Epithelial cell of prostate (primary cell): Measurements from ENCODE around the gene UBL3.

Source experiments
- DNase-seq: peaks from one replicate; pipeline ENCODE4 v3.0.0-alpha.2; 2011; ENCODE audit warnings: low read depth, low spot score
- H3K27ac ChIP-seq: fragments of 450-650 bp; 2 replicates; pipeline ENCODE4 v1.5.1; 2017; ENCODE audit warnings: mild to moderate bottlenecking

Gene UBL3

DNA sequence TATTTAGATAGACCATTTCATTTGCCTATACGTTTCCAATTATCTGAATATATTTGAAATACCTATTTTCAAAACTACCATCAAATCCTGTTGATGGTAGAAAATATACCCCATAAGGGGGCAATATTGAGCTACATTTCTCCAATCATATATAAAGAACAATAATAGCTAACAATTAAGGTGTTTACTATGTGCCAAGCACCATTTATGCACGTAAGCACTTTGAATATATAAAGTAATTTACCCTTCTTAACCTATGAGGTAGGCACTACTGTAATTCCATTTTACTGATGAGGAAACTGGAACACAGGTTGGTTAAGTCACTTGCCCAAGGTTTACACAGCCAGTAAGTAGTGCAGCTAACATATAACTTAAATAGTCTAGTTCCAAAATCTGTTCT, 79.2 kb downstream of the UBL3 start:
- DNase-seq = no peak
- H3K27ac ChIP-seq = no peak overlapping the region

- no peak for DNase-seq
These were observed 83.4 kb downstream of the UBL3 start for GRCh38 chr13:29767006-29767405.

GRCh38 chr13:29763436-29764180, 86.8 kb downstream of the UBL3 start:
- no peak for DNase-seq
- peak overlapping the region; percentile 29 for H3K27ac ChIP-seq

More at GRCh38 chr13:29767006-29767405, 83.4 kb downstream of the UBL3 start:
- H3K27ac ChIP-seq = no peak overlapping the region

DNA sequence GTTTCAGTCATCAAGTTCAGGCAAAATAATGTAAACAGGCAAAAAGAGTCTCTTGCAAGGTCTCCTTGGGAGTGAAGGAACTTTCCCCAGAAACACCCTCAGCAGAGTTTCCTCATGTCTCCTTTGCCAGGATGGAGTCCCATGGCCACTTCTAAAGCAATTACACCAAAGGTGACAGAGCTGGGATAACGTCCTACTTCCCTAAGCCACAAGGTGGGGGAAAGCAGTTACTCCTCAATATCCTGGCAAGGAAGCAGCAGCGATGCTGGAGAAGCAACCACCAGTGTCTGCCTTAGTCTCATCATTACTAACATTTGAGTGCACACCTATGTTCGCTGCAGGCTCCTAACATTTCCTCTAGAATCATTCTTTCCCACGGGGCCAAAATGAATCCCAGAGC, 88.6 kb downstream of the UBL3 start:
- no peak for DNase-seq
- no peak overlapping the region for H3K27ac ChIP-seq

GRCh38 chr13:29761160-29761559, 89.3 kb downstream of the UBL3 start:
- no peak overlapping the region for H3K27ac ChIP-seq
- DNase-seq = no peak

DNA sequence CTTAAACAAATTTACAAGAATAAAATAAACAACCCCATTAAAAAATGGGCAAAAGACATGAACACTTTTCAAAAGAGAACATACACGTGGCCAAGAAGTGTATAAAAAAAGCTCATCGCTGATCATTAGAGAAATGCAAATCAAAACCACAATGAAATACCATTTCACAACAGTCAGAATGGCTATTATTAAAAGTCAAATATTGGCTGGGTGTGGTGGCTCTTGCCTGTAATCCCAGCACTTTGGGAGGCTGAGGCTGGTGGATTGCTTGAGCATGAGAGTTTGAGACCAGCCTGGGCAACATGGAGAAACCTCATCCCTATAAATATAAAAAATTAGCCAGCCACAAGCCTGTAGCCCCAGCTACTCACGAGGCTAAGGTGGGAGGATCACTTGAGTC, 89.9 kb downstream of the UBL3 start:
- H3K27ac ChIP-seq = no peak overlapping the region
- DNase-seq = no peak

- no peak for DNase-seq
- H3K27ac ChIP-seq = no peak overlapping the region
These were observed 91.8 kb downstream of the UBL3 start for GRCh38 chr13:29758531-29759114.

DNA sequence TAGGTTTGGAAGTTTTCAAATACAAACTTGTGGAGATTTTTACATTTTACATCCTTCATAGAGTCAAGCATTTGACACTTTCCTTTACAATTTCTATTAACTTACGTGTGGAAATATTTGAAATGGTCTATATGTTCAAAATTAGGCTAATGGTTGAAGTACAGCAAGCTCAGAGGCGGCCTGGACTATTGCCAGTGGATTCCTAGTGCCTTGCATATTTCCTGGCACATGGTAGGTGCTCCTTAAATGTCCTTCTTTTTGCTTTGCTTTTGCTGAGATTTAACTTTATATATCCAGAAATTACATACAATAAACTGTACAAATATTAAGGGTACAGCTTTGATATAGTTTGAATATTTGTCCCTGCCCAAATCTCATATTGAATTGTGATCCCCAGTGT, 93.9 kb downstream of the UBL3 start:
- no peak overlapping the region for H3K27ac ChIP-seq
- no peak for DNase-seq

DNA sequence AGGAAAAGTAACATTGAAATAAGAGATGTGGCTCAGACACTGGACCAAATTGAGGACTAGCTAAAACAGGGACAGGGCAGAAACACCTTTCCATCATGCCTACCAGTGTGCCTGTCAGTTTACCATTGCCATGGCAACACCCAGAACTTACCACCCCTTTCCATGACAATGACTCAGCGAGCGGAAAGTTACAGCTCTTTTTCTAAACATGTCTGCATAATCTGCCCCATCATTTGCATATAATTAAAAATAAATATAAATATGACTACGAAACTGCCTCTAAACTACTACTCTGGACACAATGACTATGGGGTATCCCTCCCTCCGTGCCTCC, 96.0 kb downstream of the UBL3 start:
- no peak overlapping the region for H3K27ac ChIP-seq
- no peak for DNase-seq

DNA sequence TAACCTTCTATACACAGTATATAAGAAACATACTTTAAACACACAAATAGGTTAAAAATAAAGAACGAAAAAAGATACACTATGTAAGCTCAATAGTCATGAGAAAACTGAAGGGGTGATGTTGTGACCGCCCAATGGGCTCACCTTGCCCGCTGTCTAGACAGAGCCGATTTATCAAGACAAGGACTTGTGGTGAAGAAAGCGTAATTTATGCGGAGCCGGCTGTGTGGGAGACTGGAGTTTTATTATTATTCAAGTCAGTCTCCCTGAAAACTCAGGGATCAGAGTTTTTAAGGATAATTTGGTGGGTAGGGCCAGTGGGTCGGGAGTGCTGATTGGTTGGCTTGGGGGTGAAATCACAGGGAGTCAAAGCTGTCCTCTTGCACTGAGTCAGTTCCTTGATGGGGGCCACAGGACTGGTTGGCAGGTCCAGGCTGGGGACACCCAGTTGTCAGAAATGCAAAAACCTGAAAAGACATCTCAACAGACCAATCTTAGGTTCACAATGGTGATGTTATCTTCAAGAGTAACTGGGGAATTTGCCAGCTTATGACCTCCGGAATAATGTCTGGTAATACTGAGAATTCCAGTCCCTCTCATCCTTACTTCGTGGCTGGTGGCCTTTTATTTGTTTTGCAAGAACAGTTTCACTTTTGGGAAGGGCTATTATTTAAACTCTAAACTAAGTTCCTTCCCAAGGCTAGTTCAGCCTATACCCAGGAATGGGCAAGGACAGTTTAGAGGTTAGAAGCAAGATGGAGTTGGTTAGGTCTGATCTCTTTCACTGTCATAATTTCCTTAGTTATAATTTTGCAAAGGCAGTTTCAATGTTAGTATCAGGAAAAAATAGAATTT, 96.6 kb downstream of the UBL3 start:
- DNase-seq = no peak

GRCh38 chr13:29752175-29752574, 98.2 kb downstream of the UBL3 start:
- no peak for DNase-seq

More for the DNA sequence above, 96.6 kb downstream of the UBL3 start:
- H3K27ac ChIP-seq = no peak overlapping the region

GRCh38 chr13:29750183-29750530, 100.3 kb downstream of the UBL3 start:
- H3K27ac ChIP-seq = no peak overlapping the region
- DNase-seq = no peak

More at GRCh38 chr13:29752175-29752574, 98.2 kb downstream of the UBL3 start:
- no peak overlapping the region for H3K27ac ChIP-seq

DNA sequence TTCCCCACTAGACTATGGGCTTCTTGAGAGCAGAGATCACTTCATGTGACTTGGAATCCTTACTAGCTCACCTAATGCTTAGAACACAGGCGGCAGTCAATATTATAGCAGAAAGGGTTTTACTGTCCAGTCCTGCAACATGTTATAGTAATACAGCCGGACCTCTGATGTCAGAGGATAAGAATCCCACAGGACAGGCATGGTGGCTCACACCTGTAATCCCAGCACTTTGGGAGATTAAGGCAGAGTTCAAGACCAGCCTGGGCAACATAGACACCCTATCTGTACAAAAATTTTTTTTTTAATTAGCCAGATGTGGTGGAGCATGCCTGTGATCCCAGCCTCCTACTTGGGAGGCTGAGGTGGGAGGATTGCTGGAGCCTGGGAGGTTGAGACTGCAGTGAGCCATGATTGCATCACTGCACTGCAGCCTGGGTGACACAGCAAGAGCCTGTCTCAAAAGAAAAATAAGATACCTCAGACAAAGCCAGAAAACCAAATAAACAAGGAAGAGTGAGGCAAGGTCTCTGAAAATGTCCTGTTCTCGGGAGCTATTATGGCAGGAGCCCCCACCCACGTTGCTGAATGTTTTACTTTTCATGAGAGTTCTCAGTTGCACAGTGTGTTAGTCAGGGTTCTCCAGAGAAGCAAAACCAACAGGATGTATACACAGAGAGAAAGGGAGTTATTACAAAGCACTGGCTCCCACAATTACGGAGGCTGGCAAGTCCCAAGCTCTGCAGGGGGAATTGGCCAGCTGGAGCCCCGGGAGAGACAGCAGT, 100.8 kb downstream of the UBL3 start:
- no peak overlapping the region for H3K27ac ChIP-seq
- no peak for DNase-seq

DNA sequence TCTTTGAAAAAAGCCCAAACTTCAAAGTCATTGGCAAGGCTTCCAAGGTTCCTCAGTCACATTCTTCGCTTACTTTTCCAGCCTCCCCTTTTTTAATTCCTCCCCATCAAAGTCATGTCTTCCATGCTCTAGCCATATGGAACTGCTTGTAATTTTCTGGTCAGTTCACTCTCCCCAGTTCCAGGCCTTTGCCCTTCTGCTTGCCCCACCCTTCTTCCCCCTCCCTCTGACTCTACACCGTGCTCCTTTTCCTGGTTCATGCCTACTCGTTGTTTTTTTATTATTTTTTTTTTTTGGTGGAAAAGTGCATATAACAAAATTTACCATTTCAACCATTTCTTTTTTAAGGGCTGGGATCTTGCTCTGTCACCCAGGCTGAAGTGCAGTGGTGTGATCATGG, 102.3 kb downstream of the UBL3 start:
- DNase-seq = no peak

GRCh38 chr13:29746148-29746677, 104.2 kb downstream of the UBL3 start:
- DNase-seq = no peak

More for the DNA sequence above, 102.3 kb downstream of the UBL3 start:
- no peak overlapping the region for H3K27ac ChIP-seq

DNA sequence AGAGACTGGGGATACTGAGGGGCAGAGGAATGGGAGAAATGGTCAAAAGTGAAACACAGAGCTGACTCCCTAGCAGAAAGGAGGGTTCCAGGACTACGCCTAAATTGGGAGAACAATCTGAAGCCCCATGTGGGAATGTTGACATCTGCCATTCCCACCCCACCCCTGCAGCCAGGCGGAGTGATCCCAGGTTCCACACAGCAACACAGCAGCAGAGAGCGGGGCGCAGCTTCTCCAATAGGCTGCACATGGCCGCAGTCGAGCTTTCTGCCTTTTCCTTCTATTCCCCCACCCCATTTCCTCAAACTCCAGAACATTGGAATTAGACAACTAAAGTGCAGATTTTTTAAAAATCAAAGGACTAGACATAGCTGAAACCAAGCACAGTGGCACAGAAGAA, 104.7 kb downstream of the UBL3 start:
- H3K27ac ChIP-seq = no peak overlapping the region
- DNase-seq = no peak

More at GRCh38 chr13:29746148-29746677, 104.2 kb downstream of the UBL3 start:
- no peak overlapping the region for H3K27ac ChIP-seq

DNA sequence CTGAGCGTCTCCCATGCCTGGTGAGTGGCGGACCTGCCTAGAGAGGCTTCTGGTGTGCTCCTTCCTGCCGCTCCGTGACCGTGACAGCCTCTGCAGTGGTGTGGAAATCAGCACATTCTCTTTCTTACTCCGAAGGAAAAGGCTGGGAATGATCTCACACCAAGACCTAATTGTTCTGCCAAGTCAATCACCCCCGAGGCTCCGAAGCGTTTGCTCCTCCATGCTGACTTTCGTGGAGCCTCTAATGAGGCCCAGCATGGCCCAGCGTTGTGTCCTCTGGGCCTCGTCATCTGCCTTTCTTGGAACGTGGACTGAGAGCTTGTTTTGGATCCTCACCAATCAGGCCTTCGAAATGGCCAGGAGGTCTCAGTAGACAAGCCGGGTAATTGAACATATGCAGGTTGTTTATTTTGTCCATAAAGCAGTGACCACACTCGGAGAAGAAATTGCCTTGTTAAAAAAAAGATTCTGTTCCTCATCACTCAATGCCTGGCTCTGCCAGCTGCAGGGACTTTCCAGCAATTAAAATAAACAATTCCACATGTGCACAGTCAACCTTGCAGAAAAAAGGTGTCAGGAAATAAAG, 107.1 kb downstream of the UBL3 start:
- DNase-seq = no peak

GRCh38 chr13:29740961-29741360, 109.5 kb downstream of the UBL3 start:
- no peak for DNase-seq
- no peak overlapping the region for H3K27ac ChIP-seq

More for the DNA sequence above, 107.1 kb downstream of the UBL3 start:
- no peak overlapping the region for H3K27ac ChIP-seq

- no peak overlapping the region for H3K27ac ChIP-seq
- no peak for DNase-seq
These were observed 113.4 kb downstream of the UBL3 start for GRCh38 chr13:29737061-29737460.

DNA sequence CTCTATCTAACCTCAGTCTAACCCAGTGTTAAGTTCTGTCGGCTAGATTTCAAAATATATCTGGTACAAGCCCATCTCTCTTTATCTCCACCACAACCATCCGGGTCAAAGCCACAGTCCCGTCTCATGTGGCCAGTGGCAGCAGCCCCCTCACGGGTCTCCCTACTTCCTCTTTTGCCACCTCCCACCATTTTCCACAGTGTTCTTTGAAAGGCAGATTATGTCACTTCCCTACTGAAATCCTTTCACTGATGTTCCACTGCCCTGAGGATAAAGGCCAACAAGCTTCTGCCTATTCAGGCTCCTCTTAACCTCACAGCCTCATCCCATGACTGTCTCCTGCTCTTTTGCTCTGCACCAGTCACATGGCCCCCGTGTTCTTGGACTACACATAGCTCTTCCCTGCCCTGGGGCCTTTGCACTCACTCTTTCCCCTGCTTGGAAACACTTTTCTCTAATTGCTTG, 117.2 kb downstream of the UBL3 start:
- no peak overlapping the region for H3K27ac ChIP-seq
- no peak for DNase-seq
